Measurements from ENCODE around the gene GMPR2. TPM values are rescaled to one million over a fixed set of nuclear protein-coding genes. Genes with fewer than 3 reads are reported as not detected.

Gene GMPR2
- total RNA-seq, 4 donors from 2014 or later: 39.0 to 57.2 (median 49.0) TPM

- no peak for DNase-seq (ENCODE audit: low spot score in 2 of 2)
- 87 to 92% methylated on average over 10 of the region's 10 CpGs for WGBS, 2 donors
- TF ChIP-seq POLR2A (IDR thresholded peaks at IDR 0.05): no peak
- no peak overlapping the region for H3K4me3 ChIP-seq (ENCODE audit: low read depth, poor library complexity, severe bottlenecking)
- intact Hi-C loops (cut with DNase I; ENCODE audit: low total_unique reads): no loop called here
These were observed 45.7 kb upstream of the GMPR2 start for GRCh38 chr14:24186831-24187538.

DNA sequence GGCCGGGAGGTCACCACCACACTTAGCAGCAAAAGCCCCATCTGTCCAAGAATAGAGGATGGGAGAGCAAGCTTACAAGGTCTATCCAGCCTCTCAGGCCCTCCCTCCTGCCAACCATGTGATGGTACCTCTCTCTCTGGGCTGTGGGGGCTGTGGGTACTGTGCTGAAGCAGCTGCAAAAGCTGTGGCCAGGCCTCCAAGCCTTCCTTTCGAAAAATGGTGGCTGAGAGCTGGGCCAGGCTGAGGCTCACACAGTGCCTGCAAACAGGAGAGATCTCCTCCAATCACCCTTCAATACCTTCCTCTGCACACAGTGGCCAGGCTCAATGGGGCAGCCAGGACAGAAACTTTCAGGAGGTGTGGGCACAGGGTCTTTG is 45.2 kb upstream of the GMPR2 start:
- DNase-seq (ENCODE audit: low spot score in 2 of 2): no peak
- 91 to 96% methylated on average over 1 to 2 of the region's 2 CpGs for WGBS, 2 donors
- TF ChIP-seq CTCF (IDR thresholded peaks at IDR 0.05): no peak
- intact Hi-C loops (cut with DNase I; ENCODE audit: low total_unique reads): no loop called here
- no peak overlapping the region for H3K4me3 ChIP-seq (ENCODE audit: low read depth, poor library complexity, severe bottlenecking)

- H3K4me3 ChIP-seq (ENCODE audit: low read depth, poor library complexity, severe bottlenecking): peak within 1 kb of the TSS; percentile 46
- intact Hi-C loops (cut with DNase I; ENCODE audit: low total_unique reads): no loop called here
- WGBS, 2 donors: 0 to 1% methylated on average over 40 to 52 of the region's 65 CpGs
- TF ChIP-seq CTCF (IDR thresholded peaks at IDR 0.05) (peak in 1 of 3 donors; percentile 40), POLR2A (IDR thresholded peaks at IDR 0.05) (no peak)
- DNase-seq (ENCODE audit: low spot score in 2 of 2): peak; percentile 96 to 99
These were observed 44.3 kb upstream of the GMPR2 start, which contains the start of gene IPO4 for GRCh38 chr14:24188251-24189058. IPO4 (minus strand) TSS chr14:24188816; CDS start chr14:24188787, 29 bp downstream.

DNA sequence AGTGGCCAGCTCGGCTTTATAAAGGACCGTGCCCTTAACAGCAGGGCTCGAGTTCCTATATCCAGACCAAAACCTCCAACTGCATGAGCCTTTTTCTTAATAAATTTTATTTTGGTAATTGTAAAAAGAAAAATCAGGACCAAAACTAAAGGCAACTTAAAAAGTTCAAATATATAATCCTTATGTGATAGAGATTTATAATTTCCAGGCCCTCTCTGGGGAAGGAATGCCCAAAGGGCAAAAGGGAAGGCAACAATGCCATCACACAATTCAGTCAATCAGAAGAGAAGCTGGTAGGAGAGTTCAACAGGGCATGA is 43.7 kb upstream of the GMPR2 start:
- DNase-seq (ENCODE audit: low spot score in 2 of 2): no peak
- no peak for TF ChIP-seq POLR2A (IDR thresholded peaks at IDR 0.05)
- intact Hi-C loops (cut with DNase I; ENCODE audit: low total_unique reads): no loop called here
- 0% methylated on average over 3 of the region's 3 CpGs for WGBS, 2 donors
- no peak overlapping the region for H3K4me3 ChIP-seq (ENCODE audit: low read depth, poor library complexity, severe bottlenecking)

DNA sequence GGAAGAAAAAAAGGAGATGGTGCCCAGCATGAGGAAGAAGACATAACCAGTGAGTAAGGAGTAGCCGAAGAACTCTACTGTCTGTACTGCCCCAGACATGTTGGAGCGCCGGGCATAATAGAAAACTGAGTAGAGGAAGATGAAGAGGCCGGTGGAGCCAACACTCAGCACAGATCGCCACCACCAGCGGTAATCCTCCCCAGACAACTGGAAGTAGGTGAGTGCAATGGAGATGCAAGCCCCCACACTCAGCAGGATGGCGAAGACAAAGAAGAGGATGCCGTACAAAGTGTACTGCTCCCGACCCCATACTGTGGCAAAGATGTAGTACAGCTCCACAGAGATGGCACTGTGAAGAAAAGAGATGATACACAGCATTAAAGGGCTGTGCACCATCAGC is 43.3 kb upstream of the GMPR2 start:
- 91 to 94% methylated on average over 9 of the region's 9 CpGs for WGBS, 2 donors
- no peak for DNase-seq (ENCODE audit: low spot score in 2 of 2)
- TF ChIP-seq CTCF (IDR thresholded peaks at IDR 0.05): no peak
- TF ChIP-seq POLR2A (IDR thresholded peaks at IDR 0.05): no peak
- H3K4me3 ChIP-seq (ENCODE audit: low read depth, poor library complexity, severe bottlenecking): no peak overlapping the region
- intact Hi-C loops (cut with DNase I; ENCODE audit: low total_unique reads): no loop called here

- TF ChIP-seq CTCF (IDR thresholded peaks at IDR 0.05) (no peak), POLR2A (IDR thresholded peaks at IDR 0.05) (no peak)
- H3K4me3 ChIP-seq (ENCODE audit: low read depth, poor library complexity, severe bottlenecking): no peak overlapping the region
- intact Hi-C loops (cut with DNase I; ENCODE audit: low total_unique reads): no loop called here
- 87 to 90% methylated on average over 10 of the region's 10 CpGs for WGBS, 2 donors
- no peak for DNase-seq (ENCODE audit: low spot score in 2 of 2)
These were observed 42.3 kb upstream of the GMPR2 start for GRCh38 chr14:24190416-24190815.
